RPMI7951 (cell line): Measurements from ENCODE around the gene MIF4GD. TPM values are rescaled to one million over a fixed set of nuclear protein-coding genes. Genes with fewer than 3 reads are reported as not detected.

Experiments
- DNase-seq: peaks from one replicate; pipeline ENCODE4 v3.0.0-alpha.2; 2012; ENCODE audit warnings: low read depth
- total RNA-seq: library from RNA; depleted of rRNA; stranded (reverse); fragments of >200 nt; shearing (Covaris generic); gene quantifications from 2 replicates; pipeline ENCODE4 v1.2.3, GENCODE V29; 2014; rRNA removed

Gene MIF4GD
- total RNA-seq, 1 experiment from 2014 or later, result 9.3 TPM

- DNase-seq, result no peak
Observed at GRCh38 chr17:75237100-75238014, 33.7 kb downstream of the MIF4GD start.

- DNase-seq, result no peak
Observed at GRCh38 chr17:75232786-75233185, 38.2 kb downstream of the MIF4GD start.

- DNase-seq, result no peak
Observed at GRCh38 chr17:75231741-75232464, 39.1 kb downstream of the MIF4GD start.

GRCh38 chr17:75231071-75231470 lies 40.0 kb downstream of the MIF4GD start:
- no peak for DNase-seq

- DNase-seq, result no peak
Observed at GRCh38 chr17:75228847-75229246, 42.2 kb downstream of the MIF4GD start.

GRCh38 chr17:75228305-75228704 lies 42.7 kb downstream of the MIF4GD start:
- no peak for DNase-seq

GRCh38 chr17:75227729-75228128 lies 43.3 kb downstream of the MIF4GD start:
- no peak for DNase-seq

- DNase-seq, result no peak
Observed at GRCh38 chr17:75225016-75225415, 46.0 kb downstream of the MIF4GD start.

GRCh38 chr17:75219815-75220214 lies 51.2 kb downstream of the MIF4GD start:
- no peak for DNase-seq

- DNase-seq, result no peak
Observed at GRCh38 chr17:75218131-75218530, 52.9 kb downstream of the MIF4GD start.

Other genes with a start within 250 kb of the MIF4GD start
- 369 and 413 TPM in 2 replicates for gene ATP5PD, start 224.3 kb downstream of the MIF4GD start, total RNA-seq
- 11.8 and 13.5 TPM in 2 replicates for gene KCTD2, start 224.0 kb downstream of the MIF4GD start, total RNA-seq
- gene SLC16A5, start 183.3 kb downstream of the MIF4GD start, total RNA-seq, result 6.6 and 8.8 TPM in 2 replicates
- gene ARMC7, start 161.3 kb downstream of the MIF4GD start, total RNA-seq, result 3.7 and 4.3 TPM in 2 replicates
- 78.1 and 78.9 TPM in 2 replicates for gene NT5C, start 139.5 kb downstream of the MIF4GD start, total RNA-seq
- 281 and 336 TPM in 2 replicates for gene JPT1, start 116.7 kb downstream of the MIF4GD start, total RNA-seq
- gene SUMO2, start 88.3 kb downstream of the MIF4GD start, total RNA-seq, result 128 and 141 TPM in 2 replicates
- gene NUP85, start 65.6 kb downstream of the MIF4GD start, total RNA-seq, result 58.0 and 62.7 TPM in 2 replicates
- 6.4 and 8.4 TPM in 2 replicates for gene GGA3, start 9.6 kb downstream of the MIF4GD start, total RNA-seq
- 54.8 and 58.2 TPM in 2 replicates for gene MRPS7, start 9.4 kb downstream of the MIF4GD start, total RNA-seq
- 7.3 and 7.9 TPM in 2 replicates for gene SLC25A19, start 18.2 kb upstream of the MIF4GD start, total RNA-seq
- 75.1 and 82.3 TPM in 2 replicates for gene GRB2, start 134.4 kb upstream of the MIF4GD start, total RNA-seq
- gene TMEM94, start 185.4 kb upstream of the MIF4GD start, total RNA-seq, result 12.1 and 15.4 TPM in 2 replicates
- 4.2 and 5.5 TPM in 2 replicates for gene CASKIN2, start 244.3 kb upstream of the MIF4GD start, total RNA-seq
- 11.2 and 11.9 TPM in 2 replicates for gene TSEN54, start 245.3 kb upstream of the MIF4GD start, total RNA-seq